Trophoblast cell (in vitro differentiated cells and primary cell): ENCODE measurements around the gene PAX5.

Experiments used
- DNase-seq, 2 donors: peaks; one replicate each; pipeline ENCODE4 v3.0.0-alpha.2; 2016
- H2AFZ ChIP-seq: 2 replicates; pipeline ENCODE4 v1.6.1; 2013; ENCODE audit warnings: low read length, moderate library complexity, mild to moderate bottlenecking; ENCODE audit not compliant: insufficient read depth, poor library complexity
- H2AK5ac ChIP-seq: 2 replicates; pipeline ENCODE4 v1.6.1; 2013; ENCODE audit warnings: mild to moderate bottlenecking, low read length
- H2BK120ac ChIP-seq: 2 replicates; pipeline ENCODE4 v1.6.1; 2013; ENCODE audit warnings: low read length, mild to moderate bottlenecking, moderate library complexity; ENCODE audit not compliant: insufficient read depth, poor library complexity
- H2BK12ac ChIP-seq: 2 replicates; pipeline ENCODE4 v1.6.1; 2013; ENCODE audit warnings: mild to moderate bottlenecking, low read length, moderate library complexity
- H2BK5ac ChIP-seq: 2 replicates; pipeline ENCODE4 v1.6.1; 2013; ENCODE audit warnings: low read length, low read depth, moderate library complexity, mild to moderate bottlenecking; ENCODE audit not compliant: poor library complexity
- H3K14ac ChIP-seq: 2 replicates; pipeline ENCODE4 v1.6.1; 2013; ENCODE audit warnings: mild to moderate bottlenecking, low read length
- H3K18ac ChIP-seq: 2 replicates; pipeline ENCODE4 v1.6.1; 2013; ENCODE audit warnings: mild to moderate bottlenecking, low read length
- H3K23ac ChIP-seq: 2 replicates; pipeline ENCODE4 v1.6.1; 2013; ENCODE audit warnings: low read length
- H3K27ac ChIP-seq: 2 replicates; pipeline ENCODE4 v1.5.1; 2013; ENCODE audit warnings: low read depth, mild to moderate bottlenecking, inconsistent platforms, low read length, moderate library complexity
- H3K27me3 ChIP-seq: 2 replicates; pipeline ENCODE4 v1.6.1; 2013; ENCODE audit warnings: inconsistent platforms, mild to moderate bottlenecking, low read length, moderate library complexity; ENCODE audit not compliant: insufficient read depth
- H3K36me3 ChIP-seq, 2 experiments: 1 replicate in 1 of 2; 2 replicates in 1 of 2; pipeline ENCODE4 v1.6.1; 2013; ENCODE audit warnings: low read length in 2 of 2, mild to moderate bottlenecking in 2 of 2, moderate library complexity in 1 of 2; ENCODE audit not compliant: insufficient read depth in 2 of 2, control insufficient read depth in 1 of 2
- H3K4ac ChIP-seq: 2 replicates; pipeline ENCODE4 v1.6.1; 2013; ENCODE audit warnings: low read depth, mild to moderate bottlenecking, low read length, moderate library complexity
- H3K4me1 ChIP-seq, 2 experiments: 1 replicate in 1 of 2; 2 replicates in 1 of 2; pipeline ENCODE4 v1.6.1; 2013; ENCODE audit warnings: low read length in 2 of 2, mild to moderate bottlenecking in 2 of 2, moderate library complexity in 1 of 2; ENCODE audit not compliant: insufficient read depth in 2 of 2, control insufficient read depth in 1 of 2
- H3K4me2 ChIP-seq: 2 replicates; pipeline ENCODE4 v1.6.1; 2013; ENCODE audit warnings: inconsistent platforms, mild to moderate bottlenecking, low read length, moderate library complexity
- H3K4me3 ChIP-seq: 2 replicates; pipeline ENCODE4 v1.5.1; 2013; ENCODE audit warnings: mild to moderate bottlenecking, low read depth, low read length, inconsistent platforms
- H3K79me1 ChIP-seq: one replicate; pipeline ENCODE4 v1.6.1; 2013; ENCODE audit warnings: low read length
- H3K79me2 ChIP-seq: 2 replicates; pipeline ENCODE4 v1.6.1; 2013; ENCODE audit warnings: low read length, mild to moderate bottlenecking; ENCODE audit not compliant: control insufficient read depth, insufficient read depth, poor library complexity
- H3K9ac ChIP-seq: 2 replicates; pipeline ENCODE4 v1.6.1; 2013; ENCODE audit warnings: mild to moderate bottlenecking, low read length
- H3K9me3 ChIP-seq: 2 replicates; pipeline ENCODE4 v1.6.1; 2013; ENCODE audit warnings: low read depth, mild to moderate bottlenecking, control low read depth, inconsistent platforms, low read length; ENCODE audit not compliant: insufficient read depth
- H4K12ac ChIP-seq: 2 replicates; pipeline ENCODE4 v1.6.1; 2013; ENCODE audit warnings: low read depth, mild to moderate bottlenecking, low read length, moderate library complexity
- H4K8ac ChIP-seq: 2 replicates; pipeline ENCODE4 v1.6.1; 2013; ENCODE audit warnings: low read depth, mild to moderate bottlenecking, low read length, moderate library complexity
- H4K91ac ChIP-seq: one replicate; pipeline ENCODE4 v1.6.1; 2013; ENCODE audit warnings: low read depth, mild to moderate bottlenecking, low read length, moderate library complexity
- WGBS: extraction: QIAGEN DNeasy Blood & Tissue Kit; methylation state at CpG from one replicate; pipeline ENCODE4 v1.1.7; 2013; ENCODE audit warnings: missing lambda C conversion rate; ENCODE audit not compliant: insufficient read length, insufficient coverage; ENCODE audit errors: extremely low coverage; 5-methylcytosine and 5-hydroxymethylcytosine counted together

PAX5 gene

DNA sequence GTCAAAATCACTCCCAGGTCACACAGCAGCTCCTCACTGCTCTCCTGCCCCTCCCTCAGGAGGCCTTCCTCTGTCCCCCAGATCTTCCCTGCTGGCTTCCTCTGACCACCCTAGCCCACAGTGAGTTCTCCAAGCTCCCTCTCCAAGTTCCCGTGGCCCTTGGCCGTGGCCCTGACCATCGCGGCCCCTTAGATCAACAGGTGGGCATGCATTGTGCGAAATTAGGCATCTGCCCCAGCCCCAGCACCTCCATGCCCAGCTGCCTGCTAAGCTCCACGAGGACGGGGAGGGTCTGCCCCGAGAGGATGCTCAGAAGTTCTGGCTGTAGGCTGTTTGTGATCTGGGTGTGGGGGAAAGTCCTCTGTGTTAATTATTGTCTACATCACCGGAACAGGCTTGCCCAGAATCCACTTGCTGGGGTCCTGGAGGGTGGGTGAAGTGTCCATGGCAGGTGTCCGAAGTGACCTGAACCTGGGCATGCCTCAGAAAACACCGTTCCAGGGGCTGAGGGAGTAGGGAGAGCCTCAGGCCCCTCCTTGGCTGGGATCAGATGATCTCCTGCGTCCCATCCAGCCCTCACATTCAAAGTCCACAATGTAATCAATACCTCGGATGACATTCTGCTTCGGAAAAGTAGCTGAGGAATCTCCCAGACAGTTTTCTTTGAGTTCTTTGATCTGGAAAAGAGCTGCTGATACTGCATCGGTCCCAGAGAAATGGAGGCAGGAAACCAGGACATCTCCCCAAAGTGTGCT lies 194.8 kb downstream of the PAX5 start:
- no peak overlapping the region for H2BK5ac ChIP-seq
- no peak overlapping the region for H4K91ac ChIP-seq
- H3K4ac ChIP-seq = no peak overlapping the region
- no peaks in the 10 kb centered on the region for H3K79me1 ChIP-seq
- no peaks in the 10 kb centered on the region for H3K9me3 ChIP-seq
- no peak overlapping the region for H2BK120ac ChIP-seq
- H2AFZ ChIP-seq = no peak overlapping the region
- H3K4me1 ChIP-seq = no peaks in the 10 kb centered on the region
- H4K8ac ChIP-seq = no peak overlapping the region
- H2BK12ac ChIP-seq = no peak overlapping the region
- no peak overlapping the region for H3K4me2 ChIP-seq
- no peak for DNase-seq
- no peaks in the 10 kb centered on the region for H3K79me2 ChIP-seq
- no peak overlapping the region for H3K4me3 ChIP-seq
- no peak overlapping the region for H2AK5ac ChIP-seq
- no peak overlapping the region for H3K14ac ChIP-seq
- no peak overlapping the region for H4K12ac ChIP-seq
- H3K9ac ChIP-seq = no peak overlapping the region
- H3K27ac ChIP-seq = no peak overlapping the region
- H3K27me3 ChIP-seq = no peaks in the 10 kb centered on the region
- no peaks in the 10 kb centered on the region for H3K36me3 ChIP-seq
- WGBS = no CpG with 5 or more reads among the region's 15 CpGs
- H3K18ac ChIP-seq = no peak overlapping the region
- H3K23ac ChIP-seq = no peak overlapping the region

DNA sequence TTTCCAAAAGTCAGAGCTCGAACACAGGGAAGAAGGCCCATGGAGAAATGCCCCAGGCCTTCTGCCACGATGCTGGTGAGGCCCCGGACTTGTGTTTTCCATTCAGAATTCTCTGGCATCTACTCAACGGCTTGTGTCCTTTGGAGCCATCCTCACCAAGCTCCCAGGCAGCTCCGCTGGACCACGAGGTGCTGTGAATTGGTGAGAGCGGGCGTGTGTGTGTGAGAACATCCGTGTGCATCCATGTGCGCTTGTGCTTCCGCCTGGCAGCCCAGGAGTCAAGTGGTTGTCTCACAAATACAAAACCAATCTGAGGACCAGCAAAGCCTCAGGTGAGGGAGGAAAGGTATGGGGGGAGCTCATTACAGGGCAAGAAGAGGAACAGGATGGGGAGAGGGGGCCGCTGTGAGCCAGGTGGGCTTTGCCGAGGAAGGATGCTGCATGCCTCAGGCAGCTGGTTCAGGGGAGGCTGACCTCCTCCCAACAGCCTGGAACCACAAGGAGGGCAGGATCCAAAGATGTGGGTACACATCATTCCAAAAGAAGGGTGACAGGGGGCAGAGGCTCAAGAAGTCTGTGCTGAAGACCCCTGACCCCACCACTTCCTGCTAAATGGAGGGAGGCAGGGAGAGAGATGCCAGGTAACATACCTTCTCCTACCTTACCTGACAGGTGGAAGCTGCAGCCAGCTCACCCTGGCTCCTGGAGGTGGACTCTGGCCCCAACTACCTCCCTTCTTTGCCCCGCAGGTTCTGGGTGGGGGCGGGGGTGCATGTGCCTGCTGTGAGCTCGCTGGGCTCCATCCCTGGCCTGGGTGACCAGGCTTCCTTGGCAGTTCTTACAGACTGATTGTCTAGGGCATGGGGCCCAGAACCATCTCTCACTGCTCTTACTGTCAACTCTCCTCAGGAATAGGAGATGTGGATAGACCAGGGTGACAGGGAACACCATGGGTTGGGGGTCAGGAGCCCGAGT lies 196.3 kb downstream of the PAX5 start:
- H4K91ac ChIP-seq = no peak overlapping the region
- no peak overlapping the region for H3K27ac ChIP-seq
- H3K36me3 ChIP-seq = no peaks in the 10 kb centered on the region
- H4K12ac ChIP-seq = no peak overlapping the region
- H2AK5ac ChIP-seq = no peak overlapping the region
- H3K79me1 ChIP-seq = no peaks in the 10 kb centered on the region
- no peaks in the 10 kb centered on the region for H3K27me3 ChIP-seq
- no peak overlapping the region for H3K14ac ChIP-seq
- H3K23ac ChIP-seq = no peak overlapping the region
- H2AFZ ChIP-seq = no peak overlapping the region
- H2BK120ac ChIP-seq = no peak overlapping the region
- no peak overlapping the region for H3K4me3 ChIP-seq
- no peak overlapping the region for H3K18ac ChIP-seq
- H3K4ac ChIP-seq = no peak overlapping the region
- no peak overlapping the region for H2BK5ac ChIP-seq
- H3K4me1 ChIP-seq = no peaks in the 10 kb centered on the region
- peaks cover 1% of the 10 kb centered on the region for H3K9me3 ChIP-seq
- no peak overlapping the region for H3K4me2 ChIP-seq
- DNase-seq = no peak
- no peak overlapping the region for H2BK12ac ChIP-seq
- H3K9ac ChIP-seq = no peak overlapping the region
- no peak overlapping the region for H4K8ac ChIP-seq
- no CpG with 5 or more reads among the region's 17 CpGs for WGBS
- H3K79me2 ChIP-seq = no peaks in the 10 kb centered on the region

DNA sequence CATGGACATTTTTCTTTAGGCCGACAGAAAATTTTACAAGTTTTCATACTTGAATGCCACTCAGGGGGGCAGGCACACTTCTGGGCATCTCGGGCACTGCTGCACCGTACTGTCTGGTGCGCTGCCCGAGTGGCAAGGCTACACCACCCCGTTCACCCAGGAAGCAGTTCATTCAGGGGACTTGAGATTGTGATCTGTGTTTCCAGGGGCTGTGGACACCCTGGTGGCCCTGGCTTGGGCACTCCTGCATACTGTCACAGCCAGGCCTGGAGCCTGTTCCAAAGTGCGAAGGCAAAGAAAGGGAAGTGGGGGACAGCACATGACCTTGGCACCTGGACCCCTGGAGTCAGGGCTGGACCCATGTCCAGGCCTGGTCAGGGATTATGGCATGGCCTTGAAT lies 197.6 kb downstream of the PAX5 start:
- Histone ChIP-seq H3K14ac (no peak overlapping the region), H3K4me2 (no peak overlapping the region), H3K27me3 (no peaks in the 10 kb centered on the region), H4K12ac (no peak overlapping the region), H2BK12ac (no peak overlapping the region), H3K79me1 (no peaks in the 10 kb centered on the region), H2BK120ac (no peak overlapping the region), H3K4ac (no peak overlapping the region), H4K91ac (no peak overlapping the region), H3K27ac (no peak overlapping the region), H2BK5ac (no peak overlapping the region), H3K9ac (no peak overlapping the region), H2AK5ac (no peak overlapping the region), H2AFZ (no peak overlapping the region), H3K36me3 (no peaks in the 10 kb centered on the region), H3K18ac (no peak overlapping the region), H4K8ac (no peak overlapping the region), H3K9me3 (peaks cover 1% of the 10 kb centered on the region), H3K4me1 (no peaks in the 10 kb centered on the region), H3K4me3 (no peak overlapping the region), H3K79me2 (no peaks in the 10 kb centered on the region), H3K23ac (no peak overlapping the region)
- WGBS = no CpG with 5 or more reads among the region's 7 CpGs
- no peak for DNase-seq

DNA sequence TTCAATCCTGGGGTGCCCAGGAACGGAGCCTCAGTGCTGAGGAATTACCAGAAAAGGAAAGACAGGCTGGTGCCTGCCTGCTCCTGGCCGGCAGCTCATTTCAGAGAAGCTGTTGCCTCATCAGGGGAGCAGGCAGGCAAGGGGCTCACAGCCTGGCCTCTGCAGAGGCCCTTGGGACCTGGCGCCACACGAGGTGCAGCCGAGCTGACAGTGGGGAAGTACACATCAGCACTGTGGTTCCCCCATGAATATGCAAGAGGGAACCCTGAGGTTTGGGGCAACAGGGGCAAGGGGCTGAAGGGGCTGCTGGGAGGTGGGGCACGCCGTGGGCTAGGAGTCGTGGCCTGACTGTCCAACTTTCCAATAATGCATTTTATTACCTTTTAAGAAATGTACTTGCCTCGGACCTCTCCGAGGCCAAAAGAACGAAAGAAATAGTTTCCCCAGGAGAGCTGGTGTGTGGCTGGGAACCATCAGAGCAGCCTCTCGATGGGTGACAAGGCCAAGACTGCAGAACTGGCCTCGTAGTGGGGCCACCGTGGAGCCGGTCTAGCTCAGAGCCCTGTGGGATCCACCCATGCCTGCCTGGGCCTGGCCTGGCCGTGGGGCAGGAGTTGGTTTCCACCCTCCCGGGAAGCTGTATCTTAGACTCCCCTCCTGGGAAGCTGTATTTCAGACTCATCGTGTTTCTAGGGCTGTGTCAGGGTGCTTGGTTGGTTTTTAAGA lies 198.6 kb downstream of the PAX5 start:
- H4K12ac ChIP-seq = no peak overlapping the region
- no peak for DNase-seq
- no peak overlapping the region for H4K8ac ChIP-seq
- H2BK5ac ChIP-seq = no peak overlapping the region
- H3K4me3 ChIP-seq = no peak overlapping the region
- no peak overlapping the region for H2AK5ac ChIP-seq
- no CpG with 5 or more reads among the region's 18 CpGs for WGBS
- no peaks in the 10 kb centered on the region for H3K27me3 ChIP-seq
- no peaks in the 10 kb centered on the region for H3K79me2 ChIP-seq
- no peak overlapping the region for H3K4ac ChIP-seq
- no peak overlapping the region for H3K27ac ChIP-seq
- H3K4me2 ChIP-seq = no peak overlapping the region
- no peak overlapping the region for H3K9ac ChIP-seq
- no peak overlapping the region for H2BK120ac ChIP-seq
- H2AFZ ChIP-seq = no peak overlapping the region
- H3K4me1 ChIP-seq = no peaks in the 10 kb centered on the region
- H3K23ac ChIP-seq = no peak overlapping the region
- no peak overlapping the region for H4K91ac ChIP-seq
- H3K79me1 ChIP-seq = no peaks in the 10 kb centered on the region
- H3K9me3 ChIP-seq = peaks cover 1% of the 10 kb centered on the region
- H3K14ac ChIP-seq = no peak overlapping the region
- no peaks in the 10 kb centered on the region for H3K36me3 ChIP-seq
- no peak overlapping the region for H3K18ac ChIP-seq
- no peak overlapping the region for H2BK12ac ChIP-seq
